CD4-positive, alpha-beta T cell treated with Interleukin-2 at 100 ng/mL for 4 hours (primary cell): ENCODE data around the gene AMBRA1.

ENCODE experiments used
- DNase-seq: peaks from one replicate; pipeline ENCODE4 v3.0.0-alpha.2; 2020; ENCODE audit warnings: low spot score

The AMBRA1 gene

DNA sequence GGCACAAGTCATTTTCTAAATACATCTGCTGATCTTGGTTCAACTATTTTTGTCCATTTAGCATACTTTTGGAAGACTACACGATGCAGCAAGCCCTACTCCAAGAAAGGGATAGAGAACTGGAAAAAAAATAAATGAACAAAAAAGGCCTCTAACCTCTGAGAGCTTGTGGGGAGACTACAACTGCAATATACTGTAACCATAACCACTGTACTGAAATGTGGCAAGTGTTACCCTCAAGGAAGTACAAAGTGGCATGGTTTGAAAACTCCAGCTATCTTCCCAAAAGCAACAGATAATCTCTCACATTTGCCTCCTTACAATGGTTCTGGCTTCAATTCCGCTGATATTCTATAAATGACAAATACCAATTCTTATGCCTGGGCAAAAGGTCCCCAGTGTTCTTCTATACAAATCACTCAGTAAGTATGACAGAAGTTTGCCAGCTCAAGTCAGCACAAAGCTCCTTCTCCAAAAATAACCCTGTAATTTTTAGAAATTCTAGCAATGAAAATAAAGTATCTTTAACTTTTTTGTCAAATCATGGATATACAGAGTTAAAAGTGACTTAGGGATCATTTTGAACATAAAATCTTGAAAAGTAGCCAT lies 22.9 kb downstream of the AMBRA1 start:
- DNase-seq, result no peak

GRCh38 chr11:46565232-46565840 lies 28.5 kb downstream of the AMBRA1 start:
- no peak for DNase-seq

- DNase-seq, result no peak
Measured at GRCh38 chr11:46564459-46564858, 29.4 kb downstream of the AMBRA1 start.

DNA sequence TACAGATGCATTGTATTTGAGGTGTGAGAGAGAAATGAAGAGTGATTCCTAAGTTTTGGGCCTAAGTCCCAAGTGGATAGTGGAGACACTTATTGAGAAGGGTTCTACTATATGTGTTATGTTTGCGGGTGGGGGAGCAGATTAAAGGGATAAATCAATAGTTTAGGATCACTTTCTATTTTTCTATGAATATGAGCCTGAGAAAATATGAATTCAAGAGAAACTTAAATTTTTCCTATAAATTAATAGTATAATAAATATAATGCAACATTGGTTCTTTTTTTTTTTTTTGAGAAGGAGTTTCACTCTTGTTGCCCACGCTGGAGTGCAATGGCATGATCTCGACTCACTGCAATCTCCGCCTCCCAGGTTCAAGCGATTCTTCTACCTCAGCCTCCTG lies 31.3 kb downstream of the AMBRA1 start:
- DNase-seq, result no peak

GRCh38 chr11:46560300-46560991 lies 33.4 kb downstream of the AMBRA1 start:
- peak; percentile 52 for DNase-seq

GRCh38 chr11:46559815-46560214 lies 34.0 kb downstream of the AMBRA1 start:
- DNase-seq, result peak; percentile 16

GRCh38 chr11:46557684-46558151 lies 36.1 kb downstream of the AMBRA1 start:
- no peak for DNase-seq

GRCh38 chr11:46555267-46556054 lies 38.4 kb downstream of the AMBRA1 start:
- DNase-seq, result peak; percentile 63

DNA sequence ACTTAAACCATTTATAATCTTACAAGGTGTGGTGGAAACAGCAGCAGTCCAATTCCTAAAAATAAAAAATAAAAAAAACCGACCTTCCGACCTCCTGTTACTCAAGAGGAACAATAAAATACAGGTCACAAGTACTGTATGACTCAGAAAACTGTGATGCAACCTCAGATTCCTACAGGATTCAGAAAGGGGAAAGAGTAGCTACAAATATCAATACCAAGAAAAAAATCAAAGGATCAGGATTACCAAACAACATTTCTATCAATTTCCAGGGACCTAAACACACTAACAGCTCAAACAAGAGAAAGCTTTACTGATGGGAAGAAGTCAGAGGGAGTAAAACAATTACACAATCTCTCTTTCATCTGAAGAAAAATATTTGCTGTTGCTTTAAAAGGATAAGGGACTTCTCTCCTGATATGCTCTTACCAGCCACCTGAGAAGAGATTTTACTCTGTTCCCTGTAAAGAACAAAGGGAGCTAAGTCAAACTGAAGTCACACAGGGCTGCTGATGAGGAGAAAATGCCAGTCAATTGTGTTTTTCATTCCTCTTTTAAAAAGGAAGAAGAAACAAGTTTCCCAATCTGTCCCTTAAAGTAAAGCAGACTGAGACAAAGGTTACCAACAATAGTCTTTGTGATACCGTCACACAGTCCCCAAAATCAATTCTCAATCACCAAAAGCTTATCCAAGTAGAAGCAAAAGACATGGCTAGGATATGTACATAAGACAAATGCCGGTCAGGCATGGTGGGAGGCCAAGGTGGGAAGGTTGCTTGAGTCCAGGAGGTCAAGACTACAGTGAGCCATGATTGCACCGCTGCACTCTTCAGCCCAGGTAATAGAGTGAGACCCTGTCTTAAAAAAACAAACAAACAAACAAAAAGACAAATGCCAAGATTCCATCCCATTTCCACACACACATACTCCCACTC lies 39.3 kb downstream of the AMBRA1 start:
- no peak for DNase-seq

- DNase-seq, result no peak
Measured at GRCh38 chr11:46553814-46554212, 40.0 kb downstream of the AMBRA1 start.

DNA sequence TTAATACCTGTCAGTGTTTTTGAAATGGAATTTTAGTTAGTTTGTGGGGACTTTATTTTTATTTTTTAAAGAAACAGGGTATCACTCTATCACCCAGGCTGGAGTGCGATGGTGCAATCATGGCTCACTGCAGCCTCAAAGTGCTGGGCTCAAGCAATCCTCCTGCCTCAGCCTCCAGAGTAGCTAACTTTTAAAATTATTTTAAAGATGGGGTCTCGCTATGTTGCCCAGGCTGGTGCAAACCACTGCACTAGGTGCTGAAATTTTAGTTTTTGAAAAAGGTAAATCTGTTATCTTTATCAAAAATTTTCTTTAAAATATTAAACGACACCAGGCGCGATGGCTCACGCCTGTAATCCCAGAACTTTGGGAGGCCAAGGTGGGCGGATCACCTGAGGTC lies 42.6 kb downstream of the AMBRA1 start:
- no peak for DNase-seq

GRCh38 chr11:46547579-46547978 lies 46.2 kb downstream of the AMBRA1 start:
- no peak for DNase-seq

DNA sequence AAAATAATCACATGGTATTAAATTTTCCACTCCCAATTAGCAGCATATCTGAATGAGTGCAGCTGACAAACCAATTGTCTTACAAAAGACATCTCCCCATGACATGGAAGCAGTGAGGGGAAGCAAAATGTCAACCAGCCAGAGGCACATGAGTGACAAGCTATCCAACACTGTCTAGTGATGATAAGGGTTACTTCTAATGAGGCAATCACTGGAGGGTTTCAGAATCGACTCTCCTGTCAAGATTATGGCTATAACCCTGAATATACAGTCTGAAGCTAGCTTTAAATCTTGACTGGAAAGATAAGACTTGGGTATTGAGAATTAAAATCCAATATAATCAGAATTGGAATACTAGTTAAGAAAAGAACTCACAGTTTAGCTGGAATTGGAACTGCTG lies 50.3 kb downstream of the AMBRA1 start:
- no peak for DNase-seq

- no peak for DNase-seq
Measured at GRCh38 chr11:46541593-46542371, 52.0 kb downstream of the AMBRA1 start.

- no peak for DNase-seq
Measured at GRCh38 chr11:46540807-46541206, 53.0 kb downstream of the AMBRA1 start.

DNA sequence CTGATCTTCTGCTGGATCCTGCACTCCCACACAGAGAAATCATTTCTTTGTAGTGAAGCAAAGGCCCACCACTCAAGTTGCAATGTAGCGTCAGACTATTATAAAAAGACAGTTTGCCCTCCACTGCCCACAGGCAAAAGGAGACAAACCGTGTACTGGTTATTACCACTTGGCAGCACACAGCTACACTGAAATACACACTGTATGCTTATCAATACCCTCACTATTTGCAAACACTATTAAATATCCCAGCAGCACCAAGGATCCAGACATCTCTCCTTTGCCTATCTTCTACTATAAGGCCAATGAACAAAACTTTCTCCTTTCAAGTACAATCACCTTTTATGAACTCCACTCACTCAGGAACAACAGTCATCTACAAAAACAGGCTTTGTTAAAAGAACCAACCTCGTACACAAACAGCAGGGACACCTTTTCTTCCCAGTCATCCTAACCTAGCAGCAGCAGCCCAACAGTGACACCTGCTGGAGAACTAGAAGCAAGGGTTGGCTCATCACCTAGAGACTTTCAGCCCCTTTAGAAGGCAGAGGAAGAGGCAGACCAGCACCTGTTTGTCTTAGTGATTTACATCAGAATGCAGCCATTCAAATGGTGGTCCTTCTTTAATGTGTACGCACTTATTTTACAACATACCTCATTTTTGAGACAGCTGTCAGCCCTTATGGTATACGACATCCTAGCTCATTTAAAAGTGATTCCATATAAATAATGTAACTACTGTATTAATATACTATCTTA lies 56.1 kb downstream of the AMBRA1 start:
- DNase-seq, result peak; percentile 72

- DNase-seq, result no peak
Measured at GRCh38 chr11:46537121-46537520, 56.7 kb downstream of the AMBRA1 start.

- DNase-seq, result no peak
Measured at GRCh38 chr11:46535688-46536087, 58.1 kb downstream of the AMBRA1 start.

DNA sequence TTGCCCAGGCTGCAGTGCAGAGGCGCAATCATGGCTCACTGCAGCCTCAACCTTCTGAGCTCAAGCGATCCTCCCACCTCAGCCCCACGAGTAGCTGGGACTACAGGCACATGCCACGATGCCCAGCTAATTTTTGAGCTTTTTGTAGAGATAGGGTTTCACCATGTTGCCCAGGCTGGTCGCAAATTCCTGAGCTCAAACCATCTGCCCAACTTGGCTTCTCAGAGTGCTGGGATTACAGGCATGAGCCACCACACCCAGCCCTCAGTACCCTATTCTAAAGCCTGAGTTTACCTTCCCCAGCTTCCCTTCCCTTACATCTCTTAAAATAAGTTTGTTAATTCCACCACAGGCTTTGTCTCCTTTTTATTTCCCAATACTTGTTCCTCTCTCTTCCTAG lies 59.1 kb downstream of the AMBRA1 start:
- DNase-seq, result no peak
